ENCODE results near the gene LRR1.

DNA sequence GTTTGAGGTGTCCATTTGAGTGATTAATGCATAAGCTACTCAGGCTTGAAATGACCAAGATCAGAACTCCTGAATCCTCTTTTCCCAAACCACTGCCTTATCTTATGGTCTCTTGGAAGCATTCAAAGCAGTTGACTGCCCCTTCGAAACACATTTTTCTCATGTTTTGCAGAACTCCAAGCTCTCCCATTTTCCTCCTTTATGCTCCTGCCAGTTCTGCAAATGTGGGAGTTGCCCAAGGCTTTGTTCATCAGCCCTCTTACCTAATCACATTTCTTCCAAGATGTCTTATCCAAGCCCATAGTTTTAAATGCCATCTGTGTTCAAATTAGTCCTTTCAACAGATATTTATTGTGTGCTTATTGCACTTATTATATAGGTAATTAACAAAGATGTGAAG lies 38.1 kb downstream of the LRR1 start:
- TF ChIP-seq, protein P1, sequence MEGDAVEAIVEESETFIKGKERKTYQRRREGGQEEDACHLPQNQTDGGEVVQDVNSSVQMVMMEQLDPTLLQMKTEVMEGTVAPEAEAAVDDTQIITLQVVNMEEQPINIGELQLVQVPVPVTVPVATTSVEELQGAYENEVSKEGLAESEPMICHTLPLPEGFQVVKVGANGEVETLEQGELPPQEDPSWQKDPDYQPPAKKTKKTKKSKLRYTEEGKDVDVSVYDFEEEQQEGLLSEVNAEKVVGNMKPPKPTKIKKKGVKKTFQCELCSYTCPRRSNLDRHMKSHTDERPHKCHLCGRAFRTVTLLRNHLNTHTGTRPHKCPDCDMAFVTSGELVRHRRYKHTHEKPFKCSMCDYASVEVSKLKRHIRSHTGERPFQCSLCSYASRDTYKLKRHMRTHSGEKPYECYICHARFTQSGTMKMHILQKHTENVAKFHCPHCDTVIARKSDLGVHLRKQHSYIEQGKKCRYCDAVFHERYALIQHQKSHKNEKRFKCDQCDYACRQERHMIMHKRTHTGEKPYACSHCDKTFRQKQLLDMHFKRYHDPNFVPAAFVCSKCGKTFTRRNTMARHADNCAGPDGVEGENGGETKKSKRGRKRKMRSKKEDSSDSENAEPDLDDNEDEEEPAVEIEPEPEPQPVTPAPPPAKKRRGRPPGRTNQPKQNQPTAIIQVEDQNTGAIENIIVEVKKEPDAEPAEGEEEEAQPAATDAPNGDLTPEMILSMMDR (IDR thresholded peaks at IDR 0.05): no peak
- TF ChIP-seq POLR2A (IDR thresholded peaks at IDR 0.05): no peak
